ENCODE measurements around the gene AMPH. TPM values are rescaled to one million over a fixed set of nuclear protein-coding genes. Genes with fewer than 3 reads are reported as not detected.

Gene AMPH
- total RNA-seq, 1 donor from 2014 or later = 32.4 TPM

DNA sequence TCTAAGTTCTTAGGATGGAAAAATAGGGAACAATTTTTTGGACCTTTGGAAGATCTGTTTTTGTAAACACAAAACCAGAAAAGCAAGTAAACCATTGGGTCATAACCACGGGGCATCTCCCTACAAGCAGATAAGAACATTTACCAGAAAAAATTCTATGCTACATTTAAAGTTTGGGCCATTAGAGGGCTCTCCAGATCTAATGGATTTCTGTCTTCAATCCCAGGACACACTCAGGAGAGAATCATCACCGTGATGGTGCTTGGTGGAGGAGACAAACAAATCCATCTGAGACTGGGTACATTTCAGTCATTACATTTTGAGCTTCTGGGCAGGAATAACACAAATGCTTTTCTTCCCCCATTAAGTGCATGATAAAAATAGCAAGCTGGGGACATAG, 179.3 kb downstream of the AMPH start:
- Mint-ChIP-seq H3K27ac (ENCODE audit: unreplicated experiment) (no peak overlapping the region), H3K9me3 (peaks cover 1% of the 10 kb centered on the region), H3K4me3 (no peak overlapping the region), H3K4me1 (no peaks in the 10 kb centered on the region), H3K36me3 (ENCODE audit: low read depth) (peaks cover 1% of the 10 kb centered on the region), H3K27me3 (ENCODE audit: low read depth) (no peaks in the 10 kb centered on the region)
- no peak for DNase-seq (ENCODE audit: low read depth, low spot score)
- TF ChIP-seq, protein P1, sequence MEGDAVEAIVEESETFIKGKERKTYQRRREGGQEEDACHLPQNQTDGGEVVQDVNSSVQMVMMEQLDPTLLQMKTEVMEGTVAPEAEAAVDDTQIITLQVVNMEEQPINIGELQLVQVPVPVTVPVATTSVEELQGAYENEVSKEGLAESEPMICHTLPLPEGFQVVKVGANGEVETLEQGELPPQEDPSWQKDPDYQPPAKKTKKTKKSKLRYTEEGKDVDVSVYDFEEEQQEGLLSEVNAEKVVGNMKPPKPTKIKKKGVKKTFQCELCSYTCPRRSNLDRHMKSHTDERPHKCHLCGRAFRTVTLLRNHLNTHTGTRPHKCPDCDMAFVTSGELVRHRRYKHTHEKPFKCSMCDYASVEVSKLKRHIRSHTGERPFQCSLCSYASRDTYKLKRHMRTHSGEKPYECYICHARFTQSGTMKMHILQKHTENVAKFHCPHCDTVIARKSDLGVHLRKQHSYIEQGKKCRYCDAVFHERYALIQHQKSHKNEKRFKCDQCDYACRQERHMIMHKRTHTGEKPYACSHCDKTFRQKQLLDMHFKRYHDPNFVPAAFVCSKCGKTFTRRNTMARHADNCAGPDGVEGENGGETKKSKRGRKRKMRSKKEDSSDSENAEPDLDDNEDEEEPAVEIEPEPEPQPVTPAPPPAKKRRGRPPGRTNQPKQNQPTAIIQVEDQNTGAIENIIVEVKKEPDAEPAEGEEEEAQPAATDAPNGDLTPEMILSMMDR (conservative IDR thresholded peaks at IDR 0.05) = peak; percentile 46

DNA sequence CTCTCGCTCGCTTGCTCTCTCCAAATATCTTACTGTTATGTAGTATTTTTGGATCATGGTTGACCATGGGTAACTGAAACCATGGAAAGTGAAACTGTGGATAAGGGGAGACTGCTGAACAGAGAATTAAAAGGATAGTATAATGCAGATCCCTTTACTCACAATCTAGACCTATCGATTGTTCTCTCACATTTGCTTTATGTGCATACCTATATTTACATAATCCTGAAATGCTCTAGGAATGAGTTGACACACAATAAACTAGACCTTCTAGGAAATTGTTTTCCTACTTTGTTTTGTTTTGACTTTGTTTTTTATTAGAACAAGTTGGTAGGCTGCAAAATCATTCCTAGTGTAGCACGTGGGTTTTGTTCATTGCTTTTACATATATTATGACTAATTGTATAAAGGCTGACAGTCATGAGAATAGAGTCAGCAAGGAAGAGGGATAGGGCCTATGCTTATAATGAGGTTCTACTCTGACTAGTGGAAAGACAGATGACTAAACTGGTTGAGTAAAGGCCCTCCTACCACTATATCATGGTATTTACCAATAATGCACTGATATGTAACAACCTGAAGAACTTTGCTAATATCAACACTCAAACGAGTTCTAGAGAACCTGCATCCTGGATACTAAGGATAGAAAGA, 182.5 kb downstream of the AMPH start:
- TF ChIP-seq, protein P1 (conservative IDR thresholded peaks at IDR 0.05) = no peak
- no peak for DNase-seq (ENCODE audit: low read depth, low spot score)
- H3K36me3 Mint-ChIP-seq (ENCODE audit: low read depth) = no peaks in the 10 kb centered on the region
- H3K4me1 Mint-ChIP-seq = no peaks in the 10 kb centered on the region
- no peaks in the 10 kb centered on the region for H3K27me3 Mint-ChIP-seq (ENCODE audit: low read depth)
- no peak overlapping the region for H3K4me3 Mint-ChIP-seq
- H3K9me3 Mint-ChIP-seq = no peaks in the 10 kb centered on the region
- no peak overlapping the region for H3K27ac Mint-ChIP-seq (ENCODE audit: unreplicated experiment)

DNA sequence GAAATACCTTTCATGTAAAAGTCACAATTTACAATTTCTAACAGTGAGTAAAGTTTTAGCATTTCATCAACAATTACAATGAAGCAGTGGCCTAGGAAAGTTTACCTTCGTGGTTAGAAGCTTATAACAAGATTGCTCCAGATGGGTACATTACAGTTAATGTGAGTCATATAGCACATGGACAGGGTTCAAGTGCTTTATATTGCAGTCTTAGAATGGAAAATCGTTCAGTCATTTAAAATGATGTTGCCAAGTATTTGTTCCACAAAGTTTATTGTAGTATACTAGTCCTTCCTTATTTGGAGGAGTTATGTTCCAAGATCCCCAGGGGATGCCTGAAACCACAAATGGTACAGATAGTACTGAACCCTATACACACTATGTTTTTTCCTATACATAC, 183.1 kb downstream of the AMPH start:
- Mint-ChIP-seq H3K27ac (ENCODE audit: unreplicated experiment) (no peak overlapping the region), H3K4me3 (no peak overlapping the region), H3K4me1 (no peaks in the 10 kb centered on the region), H3K36me3 (ENCODE audit: low read depth) (no peaks in the 10 kb centered on the region), H3K27me3 (ENCODE audit: low read depth) (no peaks in the 10 kb centered on the region), H3K9me3 (no peaks in the 10 kb centered on the region)
- TF ChIP-seq, protein P1 (conservative IDR thresholded peaks at IDR 0.05) = no peak
- no peak for DNase-seq (ENCODE audit: low read depth, low spot score)

DNA sequence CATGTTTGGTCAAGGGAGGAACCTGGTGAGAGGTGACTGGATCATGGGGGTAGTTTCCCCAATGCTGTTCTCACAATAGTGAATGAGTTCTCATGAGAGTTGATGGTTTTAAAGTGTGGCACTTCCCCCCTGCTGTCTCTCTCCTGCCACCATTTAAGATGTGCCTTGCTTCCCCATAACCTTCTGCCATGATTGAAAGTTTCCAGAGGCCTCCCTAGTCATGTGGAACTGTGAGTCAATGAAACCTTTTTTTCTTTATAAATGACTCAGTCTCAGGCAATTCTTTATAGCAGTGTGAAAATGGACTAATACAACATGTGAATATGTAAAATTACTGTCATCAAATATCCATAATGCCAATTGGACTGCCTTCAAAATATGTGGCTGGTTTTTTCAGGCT, 192.2 kb downstream of the AMPH start:
- TF ChIP-seq, protein P1 (conservative IDR thresholded peaks at IDR 0.05) = no peak
- H3K27me3 Mint-ChIP-seq (ENCODE audit: low read depth) = no peaks in the 10 kb centered on the region
- H3K9me3 Mint-ChIP-seq = peaks cover 3% of the 10 kb centered on the region
- H3K4me1 Mint-ChIP-seq = no peaks in the 10 kb centered on the region
- no peak overlapping the region for H3K4me3 Mint-ChIP-seq
- no peak overlapping the region for H3K27ac Mint-ChIP-seq (ENCODE audit: unreplicated experiment)
- peaks cover 11% of the 10 kb centered on the region for H3K36me3 Mint-ChIP-seq (ENCODE audit: low read depth)
- DNase-seq (ENCODE audit: low read depth, low spot score) = no peak

DNA sequence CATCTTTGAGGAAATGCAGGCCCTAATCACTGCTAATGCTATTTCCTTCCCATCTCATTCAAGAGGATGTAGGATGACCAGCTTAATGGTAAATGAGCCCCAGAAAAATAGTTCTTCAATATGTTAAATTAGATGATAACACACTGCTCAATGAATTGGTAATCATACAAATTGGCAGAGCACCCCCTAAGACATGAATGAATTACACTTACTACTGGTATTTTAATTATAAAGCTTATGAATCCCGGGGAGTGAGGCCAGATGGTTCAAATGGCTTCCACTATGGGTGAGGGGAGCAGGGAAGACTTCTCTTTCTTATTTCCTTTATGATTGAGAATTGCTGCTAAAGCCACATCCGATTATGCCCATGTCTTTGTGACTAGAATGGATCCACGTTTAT, 198.5 kb downstream of the AMPH start:
- Mint-ChIP-seq H3K27me3 (ENCODE audit: low read depth) (no peaks in the 10 kb centered on the region), H3K36me3 (ENCODE audit: low read depth) (peaks cover 31% of the 10 kb centered on the region), H3K27ac (ENCODE audit: unreplicated experiment) (no peak overlapping the region), H3K4me1 (no peaks in the 10 kb centered on the region), H3K4me3 (no peak overlapping the region), H3K9me3 (no peaks in the 10 kb centered on the region)
- TF ChIP-seq, protein P1 (conservative IDR thresholded peaks at IDR 0.05) = no peak
- no peak for DNase-seq (ENCODE audit: low read depth, low spot score)

Measured in neural crest cell (in vitro differentiated cells).